ENCODE results near the gene PARVA. TPM values are rescaled to one million over a fixed set of nuclear protein-coding genes. Genes with fewer than 3 reads are reported as not detected.

PARVA gene
- total RNA-seq, 4 donors from 2014 or later = 28.5 to 37.4 (median 32.2) TPM

DNA sequence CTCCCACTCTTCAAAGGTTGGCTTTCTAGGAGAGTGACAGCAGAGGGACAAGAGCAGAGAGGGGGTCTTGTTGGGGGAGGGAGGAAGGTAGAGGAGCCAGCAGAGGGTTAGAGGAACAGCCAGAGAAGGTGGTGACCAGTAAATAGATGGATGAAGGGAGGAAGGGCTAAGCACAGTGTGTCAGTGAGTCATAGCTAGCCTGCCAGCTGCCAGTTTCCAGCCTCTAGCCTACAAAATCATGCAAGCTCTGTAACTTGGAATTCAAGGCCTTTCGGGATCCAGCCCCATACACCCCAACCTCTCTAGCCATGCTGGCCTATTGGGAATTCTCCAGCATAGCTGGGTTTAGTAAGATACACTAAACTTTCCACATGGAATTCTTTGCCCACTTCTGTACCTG is 149.4 kb downstream of the PARVA start:
- no peak for DNase-seq
- intact Hi-C loops (cut with DNase I) = no loop called here
- Histone ChIP-seq H3K9me3 (no peaks in the 10 kb centered on the region), H3K4me1 (no peaks in the 10 kb centered on the region), H3K4me3 (replicated peaks in 1 of 3) (no peak overlapping the region), H3K27me3 (no peaks in the 10 kb centered on the region), H3K27ac (no peak overlapping the region), H3K36me3 (no peaks in the 10 kb centered on the region)
- no peak for TF ChIP-seq CTCF (IDR thresholded peaks at IDR 0.05)
- TF ChIP-seq POLR2A (IDR thresholded peaks at IDR 0.05) = no peak
- 76 to 86% methylated on average over 1 of the region's 1 CpG for WGBS, 2 donors

- Histone ChIP-seq H3K36me3 (no peaks in the 10 kb centered on the region), H3K27me3 (no peaks in the 10 kb centered on the region), H3K4me3 (replicated peaks in 1 of 3) (no peak overlapping the region), H3K27ac (no peak overlapping the region), H3K4me1 (no peaks in the 10 kb centered on the region), H3K9me3 (no peaks in the 10 kb centered on the region)
- 73 to 90% methylated on average over 2 of the region's 2 CpGs for WGBS, 2 donors
- no peak for TF ChIP-seq POLR2A (IDR thresholded peaks at IDR 0.05)
- no peak for TF ChIP-seq CTCF (IDR thresholded peaks at IDR 0.05)
- intact Hi-C loops (cut with DNase I) = no loop called here
- DNase-seq = no peak
Measured at GRCh38 chr11:12528487-12528886, 151.1 kb downstream of the PARVA start.

- Histone ChIP-seq H3K27me3 (no peaks in the 10 kb centered on the region), H3K36me3 (no peaks in the 10 kb centered on the region), H3K4me1 (no peaks in the 10 kb centered on the region)
Measured at GRCh38 chr11:12529041-12529440, 151.7 kb downstream of the PARVA start.

GRCh38 chr11:12529793-12530192 is 152.4 kb downstream of the PARVA start:
- DNase-seq = no peak
- Histone ChIP-seq H3K27me3 (no peaks in the 10 kb centered on the region), H3K36me3 (no peaks in the 10 kb centered on the region), H3K27ac (no peak overlapping the region), H3K9me3 (no peaks in the 10 kb centered on the region), H3K4me1 (no peaks in the 10 kb centered on the region), H3K4me3 (replicated peaks in 1 of 3) (no peak overlapping the region)
- intact Hi-C loops (cut with DNase I) = no loop called here
- TF ChIP-seq CTCF (IDR thresholded peaks at IDR 0.05) = no peak
- no peak for TF ChIP-seq POLR2A (IDR thresholded peaks at IDR 0.05)

More at GRCh38 chr11:12529041-12529440, 151.7 kb downstream of the PARVA start:
- no peaks in the 10 kb centered on the region for H3K9me3 ChIP-seq
- TF ChIP-seq POLR2A (IDR thresholded peaks at IDR 0.05) (no peak), CTCF (IDR thresholded peaks at IDR 0.05) (no peak)
- WGBS, 2 donors = 74 to 76% methylated on average over 5 of the region's 5 CpGs
- DNase-seq = peak in 1 of 2 donors; percentile 8
- H3K4me3 ChIP-seq (replicated peaks in 1 of 3) = no peak overlapping the region
- H3K27ac ChIP-seq = no peak overlapping the region
- intact Hi-C loops (cut with DNase I) = no loop called here

DNA sequence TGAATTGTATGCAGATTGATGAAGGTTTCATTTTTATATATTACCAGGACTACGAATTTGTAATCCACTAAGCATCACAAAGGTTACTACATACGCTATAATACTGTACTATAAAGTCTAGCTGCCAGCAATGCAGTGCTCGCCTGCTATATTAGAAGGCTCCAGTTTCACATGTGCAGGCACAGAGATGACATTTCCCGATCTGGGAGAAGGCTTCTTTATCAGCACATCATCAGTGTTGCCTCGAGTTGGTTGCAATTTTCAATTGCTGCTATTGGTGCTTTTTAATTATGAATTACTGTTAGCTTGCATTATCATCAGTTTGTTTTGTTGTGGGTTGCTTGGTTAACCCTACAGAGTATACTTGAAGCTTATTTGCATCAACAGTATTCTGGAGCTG is 153.6 kb downstream of the PARVA start:
- Histone ChIP-seq H3K4me3 (replicated peaks in 1 of 3) (no peak overlapping the region), H3K4me1 (no peaks in the 10 kb centered on the region), H3K27me3 (no peaks in the 10 kb centered on the region), H3K9me3 (no peaks in the 10 kb centered on the region), H3K27ac (no peak overlapping the region), H3K36me3 (no peaks in the 10 kb centered on the region)
- intact Hi-C loops (cut with DNase I) = no loop called here
- WGBS, 2 donors = 88 to 91% methylated on average over 5 of the region's 5 CpGs
- no peak for TF ChIP-seq POLR2A (IDR thresholded peaks at IDR 0.05)
- TF ChIP-seq CTCF (IDR thresholded peaks at IDR 0.05) = no peak
- DNase-seq = no peak

All from thyroid gland (tissue), 4 donors.